HepG2 (cell line): ENCODE measurements around the gene P2RX3. TPM values are rescaled to one million over a fixed set of nuclear protein-coding genes. Genes with fewer than 3 reads are reported as not detected.

Source experiments
- DBP ChIP-seq: sonication (generic); formaldehyde crosslinking; IDR thresholded peaks from 2 replicates; pipeline ENCODE4 v1.4.0; 2020; ENCODE audit warnings: missing genetic modification reagents; ENCODE audit errors: not compliant biosample characterization
- EED ChIP-seq: sonication (generic); formaldehyde crosslinking; IDR thresholded peaks from 2 replicates; pipeline ENCODE4 v1.5.0; 2020; ENCODE audit warnings: mild to moderate bottlenecking, missing genetic modification reagents
- FOXA3 ChIP-seq: IDR thresholded peaks from 2 replicates; pipeline ENCODE4 v1.6.1; 2016; ENCODE audit warnings: missing genetic modification reagents, missing compliant biosample characterization
- GATAD1 ChIP-seq: IDR thresholded peaks from 2 replicates; pipeline ENCODE4 v1.6.1; 2016; ENCODE audit warnings: missing genetic modification reagents, missing compliant biosample characterization
- SUZ12 ChIP-seq: fragments of 150-350 bp; IDR thresholded peaks from 2 replicates; pipeline ENCODE4 v1.6.1; 2014; ENCODE audit warnings: low read depth, low read length
- YY1 ChIP-seq: IDR thresholded peaks from 2 replicates; pipeline ENCODE4 v1.6.1; 2011; ENCODE audit warnings: low read length, low read depth, moderate library complexity, mild to moderate bottlenecking; ENCODE audit not compliant: insufficient read depth, insufficient replicate concordance
- ZBTB42 ChIP-seq: sonication (generic); formaldehyde crosslinking; IDR thresholded peaks from 2 replicates; pipeline ENCODE4 v1.5.0; 2020; ENCODE audit warnings: mild to moderate bottlenecking, missing genetic modification reagents
- ZFYVE20 ChIP-seq: sonication (generic); formaldehyde crosslinking; IDR thresholded peaks from 2 replicates; pipeline ENCODE4 v1.8.0; 2023; ENCODE audit warnings: low read depth, mild to moderate bottlenecking, moderate library complexity, missing genetic modification reagents, borderline replicate concordance
- ZNF142 ChIP-seq: sonication (generic); formaldehyde crosslinking; IDR thresholded peaks from 2 replicates; pipeline ENCODE4 v1.4.0; 2020; ENCODE audit warnings: missing genetic modification reagents
- ZNF496 ChIP-seq: sonication (generic); formaldehyde crosslinking; IDR thresholded peaks from 2 replicates; pipeline ENCODE4 v1.8.1; 2023; ENCODE audit warnings: mild to moderate bottlenecking, moderate library complexity, missing genetic modification reagents; ENCODE audit not compliant: insufficient replicate concordance
- ZNF543 ChIP-seq: sonication (generic); formaldehyde crosslinking; IDR thresholded peaks from 2 replicates; pipeline ENCODE4 v1.4.0; 2020; ENCODE audit warnings: mild to moderate bottlenecking, missing genetic modification reagents
- ZNF557 ChIP-seq: sonication (generic); formaldehyde crosslinking; IDR thresholded peaks from 2 replicates; pipeline ENCODE4 v1.4.0; 2020; ENCODE audit warnings: missing genetic modification reagents
- ZNF605 ChIP-seq: sonication (generic); formaldehyde crosslinking; IDR thresholded peaks from 2 replicates; pipeline ENCODE4 v1.8.0; 2022; ENCODE audit warnings: mild to moderate bottlenecking, missing genetic modification reagents
- ZNF691 ChIP-seq: sonication (generic); formaldehyde crosslinking; IDR thresholded peaks from 2 replicates; pipeline ENCODE4 v1.4.0; 2020; ENCODE audit warnings: missing genetic modification reagents, low read depth, mild to moderate bottlenecking, borderline replicate concordance
- ZNF724P ChIP-seq: sonication (generic); formaldehyde crosslinking; IDR thresholded peaks from 2 replicates; pipeline ENCODE4 v1.8.0; 2022; ENCODE audit warnings: missing genetic modification reagents, borderline replicate concordance
- polyA plus RNA-seq, 8 experiments: library from polyadenylated mRNA; depleted of rRNA in 3 of 8; stranded (reverse) in 7 of 8; unstranded in 1 of 8; fragments of >200 nt; fragmentation: Illumina TruSeq in 4 of 8; extraction: Trizol in 4 of 8; gene quantifications; 2 replicates each; pipeline versions ENCODE4 v1.2.1 to v1.2.3, GENCODE V29; 2011 to 2016; ENCODE audit warnings: low read depth in 4 of 8, missing spikeins in 1 of 8, mixed read lengths in 1 of 8; ENCODE audit not compliant: insufficient read depth in 1 of 8
- total RNA-seq, 5 experiments: library from RNA; depleted of rRNA; stranded (reverse); fragments of >200 nt; fragmentation: Illumina TruSeq; extraction: Trizol; gene quantifications; 2 replicates each; pipeline ENCODE4 v1.2.3, GENCODE V29; 2016; ENCODE audit warnings: low read depth in 1 of 5

P2RX3 gene
- total and polyA plus RNA-seq, 2 of the 13 experiments (the other 11 are each of a cell fraction or from before 2014, with no cell fraction given): 0.08 TPM; not detected in 1

GRCh38 chr11:57325735-57326048 lies 12.5 kb upstream of the P2RX3 start (continued):
- TF ChIP-seq ZNF142 (CRISPR knock-in tag) (no peak), ZNF543 (no peak), ZNF496 (no peak), ZNF605 (no peak), ZNF557 (CRISPR knock-in tag) (no peak), SUZ12 (no peak), EED (CRISPR knock-in tag) (no peak), DBP (CRISPR knock-in tag) (no peak), ZNF691 (0 out of 2 replicates have a peak, but pooled peaks have one; percentile 30), FOXA3 (no peak), YY1 (no peak), ZFYVE20 (CRISPR knock-in tag) (no peak), GATAD1 (0 out of 2 replicates have a peak, but pooled peaks have one; percentile 6), ZBTB42 (no peak), ZNF724P (CRISPR knock-in tag) (0 out of 2 replicates have a peak, but pooled peaks have one; percentile 25)
